Mammary epithelial cell (primary cell): ENCODE data around the gene SEC61B.

Experiments
- CTCF ChIP-seq, 2 donors: IDR thresholded peaks in 1 of 2; conservative IDR thresholded peaks in 1 of 2; 2 replicates each; pipeline ENCODE4 v1.5.1; 2011 to 2012; ENCODE audit warnings: inconsistent platforms in 2 of 2, low read length in 2 of 2, mild to moderate bottlenecking in 2 of 2, control low read depth in 1 of 2, low read depth in 1 of 2; ENCODE audit not compliant: insufficient read depth in 1 of 2; ENCODE audit errors: extremely low read depth in 1 of 2
- EZH2 ChIP-seq: IDR thresholded peaks from 2 replicates; pipeline ENCODE4 v1.6.1; 2012; ENCODE audit warnings: low read length, inconsistent platforms, borderline replicate concordance

GRCh38 chr9:99274495-99274894 lies 52.4 kb downstream of the SEC61B start:
- TF ChIP-seq CTCF (conservative IDR thresholded peaks at IDR 0.05 in 1 of 2, IDR thresholded peaks at IDR 0.05 in 1 of 2; ENCODE audit: extremely low read depth in 1 of 2, insufficient read depth in 1 of 2, low read depth in 1 of 2, low read length in 2 of 2) (no peak), EZH2 (no peak)
